ENCODE measurements around the gene LTN1. TPM values are rescaled to one million over a fixed set of nuclear protein-coding genes. Genes with fewer than 3 reads are reported as not detected.

LTN1 gene
- total RNA-seq, 1 donor from 2014 or later: 23.6 TPM

- H3K9me3 Mint-ChIP-seq (ENCODE audit: unreplicated experiment): no peaks in the 10 kb centered on the region
- H3K4me1 Mint-ChIP-seq (ENCODE audit: unreplicated experiment): no peaks in the 10 kb centered on the region
- H3K27ac Mint-ChIP-seq (ENCODE audit: unreplicated experiment): no peak overlapping the region
- DNase-seq (ENCODE audit: low spot score): no peak
- H3K27me3 Mint-ChIP-seq (ENCODE audit: unreplicated experiment): peaks cover 2% of the 10 kb centered on the region
- H3K4me3 Mint-ChIP-seq (ENCODE audit: unreplicated experiment): no peak overlapping the region
- no peaks in the 10 kb centered on the region for H3K36me3 Mint-ChIP-seq (ENCODE audit: low read depth, unreplicated experiment)
- TF ChIP-seq CTCF (IDR thresholded peaks at IDR 0.05; ENCODE audit: unreplicated experiment): no peak
Measured at GRCh38 chr21:28903448-28903847, 89.2 kb downstream of the LTN1 start.

- H3K27ac Mint-ChIP-seq (ENCODE audit: unreplicated experiment): no peak overlapping the region
- no peaks in the 10 kb centered on the region for H3K36me3 Mint-ChIP-seq (ENCODE audit: low read depth, unreplicated experiment)
Measured at GRCh38 chr21:28900481-28900880, 92.2 kb downstream of the LTN1 start.

GRCh38 chr21:28899744-28900143 is 92.9 kb downstream of the LTN1 start:
- no peak for TF ChIP-seq CTCF (IDR thresholded peaks at IDR 0.05; ENCODE audit: unreplicated experiment)
- no peaks in the 10 kb centered on the region for H3K4me1 Mint-ChIP-seq (ENCODE audit: unreplicated experiment)
- no peak for DNase-seq (ENCODE audit: low spot score)
- H3K27me3 Mint-ChIP-seq (ENCODE audit: unreplicated experiment): peaks cover 2% of the 10 kb centered on the region
- no peak overlapping the region for H3K27ac Mint-ChIP-seq (ENCODE audit: unreplicated experiment)
- no peak overlapping the region for H3K4me3 Mint-ChIP-seq (ENCODE audit: unreplicated experiment)
- no peaks in the 10 kb centered on the region for H3K9me3 Mint-ChIP-seq (ENCODE audit: unreplicated experiment)
- H3K36me3 Mint-ChIP-seq (ENCODE audit: low read depth, unreplicated experiment): no peaks in the 10 kb centered on the region

More at GRCh38 chr21:28900481-28900880, 92.2 kb downstream of the LTN1 start:
- H3K9me3 Mint-ChIP-seq (ENCODE audit: unreplicated experiment): no peaks in the 10 kb centered on the region
- TF ChIP-seq CTCF (IDR thresholded peaks at IDR 0.05; ENCODE audit: unreplicated experiment): no peak
- H3K4me3 Mint-ChIP-seq (ENCODE audit: unreplicated experiment): no peak overlapping the region
- H3K27me3 Mint-ChIP-seq (ENCODE audit: unreplicated experiment): peaks cover 2% of the 10 kb centered on the region
- no peaks in the 10 kb centered on the region for H3K4me1 Mint-ChIP-seq (ENCODE audit: unreplicated experiment)
- no peak for DNase-seq (ENCODE audit: low spot score)

GRCh38 chr21:28899220-28899619 is 93.5 kb downstream of the LTN1 start:
- DNase-seq (ENCODE audit: low spot score): no peak
- no peak for TF ChIP-seq CTCF (IDR thresholded peaks at IDR 0.05; ENCODE audit: unreplicated experiment)
- Mint-ChIP-seq H3K4me3 (ENCODE audit: unreplicated experiment) (no peak overlapping the region), H3K36me3 (ENCODE audit: low read depth, unreplicated experiment) (no peaks in the 10 kb centered on the region), H3K27ac (ENCODE audit: unreplicated experiment) (no peak overlapping the region), H3K27me3 (ENCODE audit: unreplicated experiment) (peaks cover 2% of the 10 kb centered on the region), H3K9me3 (ENCODE audit: unreplicated experiment) (no peaks in the 10 kb centered on the region), H3K4me1 (ENCODE audit: unreplicated experiment) (no peaks in the 10 kb centered on the region)

- no peaks in the 10 kb centered on the region for H3K9me3 Mint-ChIP-seq (ENCODE audit: unreplicated experiment)
- TF ChIP-seq CTCF (IDR thresholded peaks at IDR 0.05; ENCODE audit: unreplicated experiment): no peak
- no peaks in the 10 kb centered on the region for H3K27me3 Mint-ChIP-seq (ENCODE audit: unreplicated experiment)
- H3K36me3 Mint-ChIP-seq (ENCODE audit: low read depth, unreplicated experiment): no peaks in the 10 kb centered on the region
- no peaks in the 10 kb centered on the region for H3K4me1 Mint-ChIP-seq (ENCODE audit: unreplicated experiment)
- DNase-seq (ENCODE audit: low spot score): no peak
- H3K4me3 Mint-ChIP-seq (ENCODE audit: unreplicated experiment): no peak overlapping the region
- H3K27ac Mint-ChIP-seq (ENCODE audit: unreplicated experiment): no peak overlapping the region
Measured at GRCh38 chr21:28893687-28894086, 99.0 kb downstream of the LTN1 start.

Measured in endothelial cell (in vitro differentiated cells).